Measurements from ENCODE around the gene PROSER2.
A peak's percentile ranks its signal among the peaks of the same experiment; 100 is the strongest.

Gene PROSER2

DNA sequence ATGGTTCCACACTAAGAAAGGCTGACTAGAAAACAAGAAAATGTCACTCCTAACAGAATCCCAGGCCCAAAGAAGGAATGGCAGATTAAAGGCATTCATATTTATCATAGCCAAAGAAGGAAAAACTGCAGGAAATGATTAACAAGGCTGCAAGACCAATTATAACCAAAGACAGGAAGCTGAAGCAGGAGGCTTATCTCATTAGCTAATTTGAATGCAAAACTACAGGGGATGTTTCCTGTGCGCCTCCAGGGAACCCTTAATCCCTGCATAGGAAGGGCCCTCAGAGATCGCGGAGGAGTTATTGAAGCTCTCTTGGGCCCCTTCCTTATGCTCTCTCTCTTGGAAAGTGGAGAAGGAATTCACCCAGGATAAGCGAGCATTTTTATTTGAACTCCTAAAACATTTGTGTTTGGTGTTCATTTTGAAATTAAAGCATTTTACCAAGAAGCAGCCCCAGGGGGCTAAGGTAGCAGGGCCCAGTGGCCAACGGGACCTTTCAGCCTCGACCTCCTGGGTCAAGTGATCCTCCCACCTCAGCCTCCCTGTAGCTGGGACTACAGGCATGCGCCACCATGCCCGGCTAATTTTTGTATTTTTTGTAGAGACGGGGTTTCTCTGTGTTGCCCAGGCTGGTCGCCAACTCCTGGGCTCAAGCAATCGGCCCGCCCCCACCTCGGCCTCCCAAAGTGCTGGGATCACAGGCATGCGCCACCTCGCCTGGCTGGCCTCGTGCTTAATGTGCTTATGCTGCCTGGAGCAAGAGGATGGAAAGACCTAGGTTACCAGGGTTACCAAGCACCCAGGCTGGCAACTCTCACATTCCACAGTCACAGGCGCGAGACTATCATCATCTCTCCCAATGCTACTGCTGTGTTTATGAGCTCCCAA is 24.1 kb upstream of the PROSER2 start:
- peak; percentile 38 for DNase-seq

DNA sequence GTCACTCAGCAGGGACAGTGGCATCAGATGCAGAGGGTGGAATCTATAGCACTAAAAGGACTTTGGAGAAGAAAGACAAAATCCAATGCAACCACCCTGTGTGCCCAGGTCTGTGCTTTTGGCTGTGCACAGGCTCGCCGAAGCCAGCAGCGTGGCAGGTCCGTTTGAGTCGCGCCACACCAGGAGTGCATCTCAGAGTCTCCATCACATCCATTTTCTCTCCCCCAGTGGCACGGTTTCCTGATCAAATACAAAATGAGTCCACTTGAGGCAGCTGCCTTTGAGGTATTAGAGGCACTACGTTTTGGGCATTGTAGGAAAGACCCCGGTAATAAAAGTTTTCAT is 23.4 kb upstream of the PROSER2 start:
- DNase-seq = no peak

DNA sequence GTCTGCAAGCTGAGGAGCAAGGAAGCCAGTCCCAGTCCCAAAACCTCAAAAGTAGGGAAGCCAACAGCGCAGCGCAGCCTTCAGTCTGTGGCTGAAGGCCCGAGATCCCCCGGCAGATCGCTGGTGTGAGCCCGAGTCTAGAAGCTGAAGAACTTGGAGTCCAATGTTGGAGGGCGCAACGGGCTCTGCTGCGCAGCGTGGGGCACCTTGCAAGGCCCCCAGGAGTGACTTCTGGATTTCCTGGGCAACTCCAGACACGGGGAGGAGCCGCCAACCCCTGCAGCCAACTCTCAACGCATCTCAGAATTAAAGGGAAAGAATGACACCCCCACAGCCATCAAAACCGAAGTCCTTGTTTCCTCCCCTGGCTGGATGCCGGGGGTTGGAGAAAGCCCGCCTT is 18.8 kb upstream of the PROSER2 start:
- no peak for DNase-seq

- DNase-seq = no peak
These were observed 17.4 kb upstream of the PROSER2 start for GRCh38 chr10:11805792-11806191.

DNA sequence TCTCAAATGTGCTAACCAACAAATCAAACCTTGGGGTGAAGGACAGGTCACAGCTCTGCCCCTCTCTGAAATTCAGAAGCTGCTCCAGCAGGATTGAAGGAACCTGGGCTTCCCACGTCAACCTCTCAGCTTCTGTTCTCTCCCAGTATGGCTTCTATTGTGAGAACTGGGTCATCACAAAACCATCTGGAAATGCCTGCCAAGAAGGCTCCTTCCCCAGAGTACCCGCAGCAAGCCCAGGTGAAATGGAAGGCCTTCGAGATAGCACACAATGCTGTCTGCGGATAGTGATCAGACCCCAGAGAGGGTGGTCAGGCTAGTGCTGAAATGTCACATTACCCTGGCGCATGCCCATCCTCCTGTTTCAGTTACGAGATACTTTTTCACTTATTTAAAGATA is 16.4 kb upstream of the PROSER2 start:
- no peak for DNase-seq

- no peak for DNase-seq
These were observed 14.3 kb upstream of the PROSER2 start for GRCh38 chr10:11808808-11809207.

GRCh38 chr10:11810313-11810766 is 12.8 kb upstream of the PROSER2 start:
- DNase-seq = peak; percentile 48

DNA sequence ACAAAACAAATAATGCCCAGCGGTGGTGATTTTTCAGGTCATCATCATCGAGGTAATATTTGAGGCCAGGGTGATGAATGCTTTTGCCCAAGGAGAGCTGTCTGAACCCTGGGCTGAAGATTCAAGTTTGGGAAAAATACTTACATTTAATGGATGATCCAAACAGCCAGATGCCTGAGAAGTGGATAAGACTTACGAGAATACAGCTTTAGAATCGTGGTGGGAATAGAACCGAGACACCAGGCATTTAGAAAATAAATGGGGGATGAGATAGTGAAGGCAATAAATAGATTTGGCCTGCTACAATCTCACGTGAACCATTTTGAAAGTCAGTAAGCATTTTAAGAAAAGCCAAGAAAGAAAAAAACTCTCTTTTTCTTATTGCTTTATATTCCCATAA is 12.2 kb upstream of the PROSER2 start:
- DNase-seq = no peak

- DNase-seq = no peak
These were observed 10.0 kb upstream of the PROSER2 start for GRCh38 chr10:11813177-11813576.

DNA sequence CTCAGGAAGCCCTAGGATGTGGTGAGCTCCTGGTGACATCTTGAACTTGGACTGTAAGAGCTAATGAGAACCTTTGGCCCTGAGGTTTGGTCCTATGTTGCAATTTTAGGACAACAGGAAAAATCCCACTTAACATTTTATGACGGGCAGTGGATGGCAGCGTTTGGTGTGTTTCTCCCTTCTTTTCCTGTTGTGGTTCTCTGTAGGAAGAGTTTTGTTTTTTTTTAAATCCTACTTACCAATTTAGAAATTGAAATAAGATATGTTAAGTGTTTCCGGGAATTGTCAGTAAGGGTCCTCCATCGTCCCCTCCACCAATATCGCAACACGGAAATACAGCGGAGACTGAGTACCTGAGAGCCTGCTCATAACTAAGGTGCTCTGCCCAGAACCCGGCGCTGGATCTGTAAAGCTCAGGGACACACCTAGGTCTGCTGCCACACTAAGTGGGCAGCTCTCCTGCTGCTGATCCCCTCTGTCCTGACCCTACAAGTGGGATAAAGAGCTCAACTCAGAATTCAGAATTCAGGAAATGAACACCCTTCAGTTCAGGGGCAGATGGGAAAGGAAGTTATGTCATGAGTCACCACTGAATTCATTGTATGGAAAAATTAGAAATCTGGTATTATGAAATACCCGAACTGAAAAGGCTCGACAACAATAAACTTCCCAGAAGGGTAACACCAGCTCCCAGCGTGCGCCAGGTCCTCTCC is 9.1 kb upstream of the PROSER2 start:
- no peak for DNase-seq

DNA sequence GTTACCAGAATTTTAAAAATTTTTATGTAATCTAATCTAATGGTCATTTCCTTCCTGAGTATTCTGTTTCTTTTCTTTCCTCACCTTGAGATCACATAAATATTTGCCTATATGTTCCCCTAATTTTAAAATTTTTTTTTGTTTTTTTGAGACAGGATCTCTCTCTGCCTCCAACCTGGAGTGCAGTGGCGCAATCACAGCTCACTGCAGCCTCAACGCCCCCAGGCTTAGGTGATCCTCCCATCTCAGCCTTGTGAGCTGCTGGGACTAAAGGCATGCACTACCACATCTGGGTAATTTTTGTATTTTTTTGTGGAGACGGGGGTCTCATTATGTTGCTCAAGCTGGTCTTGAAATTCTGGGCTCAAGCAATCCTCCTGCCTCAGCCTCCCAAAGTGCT is 4.1 kb upstream of the PROSER2 start:
- no peak for DNase-seq

DNA sequence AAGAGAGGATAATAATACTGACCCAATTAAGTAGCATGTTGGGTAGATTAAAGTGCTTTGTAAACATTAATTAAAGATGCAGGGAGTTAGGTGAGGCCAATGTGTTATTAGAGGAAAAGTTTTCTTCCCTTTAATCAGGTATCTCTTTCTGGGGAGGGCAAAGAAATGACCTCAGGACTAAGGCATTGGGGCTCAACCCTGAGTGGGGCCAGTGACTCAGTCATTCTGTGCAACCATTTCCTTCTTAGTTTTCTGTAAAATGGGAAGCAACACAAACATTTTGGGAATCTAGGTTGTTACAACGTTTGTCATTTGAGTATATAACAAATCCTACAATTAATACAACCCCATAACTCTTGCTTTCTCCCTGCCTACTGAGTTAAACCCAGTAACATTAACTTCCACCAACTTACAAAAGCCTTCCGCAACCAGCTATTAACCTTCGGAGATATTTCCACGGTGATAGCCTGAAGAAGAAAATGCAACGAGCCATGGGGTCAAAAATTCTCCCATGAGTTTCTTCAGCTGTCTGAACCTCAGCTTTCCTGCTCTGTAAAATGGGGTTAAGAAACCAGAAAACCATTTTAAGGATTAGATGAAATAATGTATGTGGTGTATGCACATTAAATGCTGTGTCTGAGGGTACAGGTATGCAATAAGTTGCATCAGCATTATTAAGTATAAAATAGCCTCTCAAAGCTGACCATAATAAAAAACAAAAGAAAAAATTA is 965 bp upstream of the PROSER2 start:
- no peak for DNase-seq

- DNase-seq = no peak
These were observed 391 bp upstream of the PROSER2 start for GRCh38 chr10:11822809-11823121.

DNA sequence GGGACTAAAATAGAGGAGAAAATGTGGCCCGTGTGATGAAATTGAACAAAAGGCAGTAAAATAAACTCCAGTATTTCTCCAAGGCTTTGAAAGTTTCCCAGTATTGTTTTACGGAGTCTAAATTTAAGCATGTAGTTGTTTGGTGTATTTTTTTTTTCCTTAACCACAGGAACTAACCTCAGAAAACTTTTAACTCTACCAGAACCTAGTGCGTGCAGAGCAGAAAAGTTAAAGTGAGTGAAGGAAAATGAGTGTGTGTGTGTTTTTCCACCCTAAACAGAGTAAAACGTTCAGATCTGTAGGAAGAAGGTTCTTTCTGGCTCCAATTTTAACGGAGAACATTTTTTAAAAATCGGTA is 812 bp downstream of the PROSER2 start:
- peak; percentile 57 for DNase-seq

- DNase-seq = no peak
These were observed 1.2 kb downstream of the PROSER2 start for GRCh38 chr10:11824376-11824775.

- DNase-seq = no peak
These were observed 1.7 kb downstream of the PROSER2 start for GRCh38 chr10:11824825-11825224.

DNA sequence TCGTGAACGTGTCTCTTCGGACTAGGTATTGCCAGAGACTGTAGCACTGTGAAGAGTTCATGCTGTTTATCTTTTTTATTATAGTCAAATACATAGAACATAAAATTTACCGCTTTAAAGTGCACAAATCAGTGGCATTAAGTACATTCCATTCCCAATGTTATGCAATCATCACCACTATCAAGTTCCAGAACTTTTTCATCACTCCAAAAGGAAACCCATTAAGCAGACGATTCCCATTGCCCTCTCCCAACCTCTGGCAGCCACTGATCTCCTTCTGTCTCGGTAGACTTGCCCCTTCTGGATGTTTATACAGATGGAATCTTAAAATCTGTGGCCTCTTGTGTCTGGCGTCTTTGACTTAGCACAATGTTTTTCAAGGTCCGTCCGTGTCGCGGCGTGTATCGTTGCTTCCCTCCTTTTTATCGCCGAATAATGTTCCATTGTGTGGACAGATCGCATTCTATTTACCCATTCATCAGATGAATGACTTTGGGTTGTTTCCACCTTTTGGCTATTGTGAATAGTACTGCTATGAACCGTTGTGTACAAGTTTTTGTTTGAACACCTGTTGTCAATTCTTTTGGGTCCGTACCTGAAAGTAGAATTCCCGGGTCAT is 2.7 kb downstream of the PROSER2 start:
- DNase-seq = no peak

GRCh38 chr10:11827006-11827405 is 3.9 kb downstream of the PROSER2 start:
- DNase-seq = no peak

DNA sequence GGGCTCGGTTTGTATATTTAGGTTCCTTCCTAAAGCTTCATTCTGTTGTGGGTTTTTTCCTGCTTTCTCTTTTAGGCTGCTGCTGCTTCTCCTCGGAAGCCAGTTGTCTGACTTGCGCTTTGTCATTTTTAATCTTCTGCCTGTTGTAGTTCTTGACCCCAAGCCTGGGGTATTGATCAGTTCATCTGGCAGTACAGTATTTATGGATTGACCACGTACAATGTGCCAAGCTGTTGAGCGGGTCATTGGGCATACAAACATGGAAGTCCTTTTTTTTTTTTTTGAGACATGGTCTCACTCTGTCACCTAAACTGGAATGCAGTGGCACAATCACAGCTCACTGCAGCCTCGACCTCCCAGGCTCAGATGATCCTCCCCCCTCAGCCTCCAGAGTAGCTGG is 4.3 kb downstream of the PROSER2 start:
- no peak for DNase-seq

GRCh38 chr10:11828682-11829284 is 5.6 kb downstream of the PROSER2 start:
- DNase-seq = no peak

DNA sequence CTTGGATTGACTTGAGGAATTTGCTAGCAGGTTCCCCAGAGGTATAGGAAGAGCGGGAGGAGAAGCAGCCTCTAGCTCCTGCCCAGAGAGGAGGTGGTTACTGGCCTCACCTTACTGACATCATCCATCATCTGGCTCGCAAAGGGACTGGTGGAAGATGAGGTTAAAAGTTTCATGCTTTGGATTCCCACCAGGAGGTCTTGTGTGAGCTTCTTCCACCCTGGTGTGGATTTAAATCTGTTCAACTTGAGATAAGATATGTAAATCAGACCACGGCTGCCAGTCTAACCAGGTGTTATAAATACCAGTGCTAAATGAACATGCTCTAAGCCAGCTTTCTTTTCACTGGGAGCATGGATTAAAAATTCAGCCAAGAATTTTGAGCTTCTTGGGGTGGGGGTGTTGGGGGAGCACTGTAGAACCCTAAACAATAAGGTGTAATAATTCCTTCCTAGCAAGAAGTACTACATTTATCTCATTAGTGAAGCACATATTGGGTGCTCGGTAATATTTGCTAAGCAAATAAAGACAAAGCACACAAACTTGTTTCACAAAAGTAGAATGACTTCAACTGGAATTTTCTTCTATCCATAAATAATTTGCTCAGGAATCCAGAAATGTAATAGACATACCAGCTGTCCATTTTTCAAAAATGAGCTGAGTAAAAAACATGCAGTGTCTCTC is 7.8 kb downstream of the PROSER2 start:
- no peak for DNase-seq

GRCh38 chr10:11831520-11831951 is 8.4 kb downstream of the PROSER2 start:
- DNase-seq = no peak
